Stimulated activated CD8-positive, alpha-beta memory T cell treated with anti-CD3 and anti-CD28 coated beads, Interleukin-7, amount 100 ng/mL, for 1 hour (primary cell): ENCODE results near the gene CASP3.
"Not testable (repeated sequence)": the region's sequence is repeated elsewhere in the genome, so short reads cannot be mapped to it uniquely, and the experiment has no call there.

Source experiments
- DNase-seq, 2 donors: peaks; one replicate each; pipeline ENCODE4 v3.0.0-alpha.2; 2020; ENCODE audit warnings: low read depth in 2 of 2

Gene CASP3

DNA sequence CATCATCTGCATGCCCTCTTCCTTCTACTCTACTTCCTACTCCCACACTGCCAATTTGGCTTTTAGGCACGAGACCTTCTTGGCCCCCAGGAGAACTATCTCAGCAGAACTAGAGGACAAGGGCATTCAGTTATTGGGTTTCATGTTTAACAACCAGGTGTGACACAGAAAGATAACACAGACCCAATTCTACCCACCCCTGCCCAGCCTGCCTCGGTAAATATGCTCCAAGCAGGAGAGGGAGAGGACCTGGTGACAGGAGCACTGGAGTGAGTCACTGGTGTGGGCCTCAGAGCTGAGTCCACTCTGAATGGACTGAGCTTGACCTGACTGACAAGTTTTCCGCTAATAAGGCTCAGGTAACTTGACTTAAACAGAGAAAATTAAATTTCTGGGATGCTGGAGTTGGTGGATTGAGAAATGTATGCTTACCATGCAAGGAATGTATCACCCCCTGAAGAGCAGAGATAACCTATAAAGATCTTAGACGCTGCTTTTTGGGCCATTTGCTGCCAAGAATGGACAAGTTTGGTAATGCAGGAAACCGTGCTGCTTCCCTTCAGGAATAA lies 52.5 kb downstream of the CASP3 start:
- DNase-seq = no peak

DNA sequence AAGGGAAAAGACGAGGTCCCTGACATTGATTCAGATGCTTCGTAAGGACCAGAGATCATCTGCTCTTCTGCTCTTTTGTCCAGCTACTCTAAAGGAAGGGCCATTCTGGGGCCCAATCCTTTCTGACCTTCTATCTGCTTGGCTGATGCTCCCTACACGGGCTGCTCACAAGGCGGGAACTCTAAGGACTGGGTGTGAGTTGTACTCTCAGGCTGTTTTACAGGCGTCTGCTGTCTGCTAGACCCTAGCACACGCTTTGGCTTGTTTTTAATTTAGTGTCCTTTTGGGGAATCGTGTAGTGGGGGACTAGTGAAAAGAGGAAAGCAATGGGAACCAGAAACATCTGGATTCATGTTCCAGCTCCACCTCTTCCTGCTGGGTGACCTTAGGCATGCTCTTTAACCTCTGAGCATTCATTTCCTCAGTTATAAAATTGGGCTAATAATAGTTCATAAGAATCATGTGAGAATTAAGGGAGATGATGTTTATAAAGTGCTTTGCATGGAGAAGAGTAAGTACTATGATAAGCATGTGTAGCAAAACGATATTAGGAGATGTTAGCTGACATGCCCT lies 53.1 kb downstream of the CASP3 start:
- no peak for DNase-seq

DNA sequence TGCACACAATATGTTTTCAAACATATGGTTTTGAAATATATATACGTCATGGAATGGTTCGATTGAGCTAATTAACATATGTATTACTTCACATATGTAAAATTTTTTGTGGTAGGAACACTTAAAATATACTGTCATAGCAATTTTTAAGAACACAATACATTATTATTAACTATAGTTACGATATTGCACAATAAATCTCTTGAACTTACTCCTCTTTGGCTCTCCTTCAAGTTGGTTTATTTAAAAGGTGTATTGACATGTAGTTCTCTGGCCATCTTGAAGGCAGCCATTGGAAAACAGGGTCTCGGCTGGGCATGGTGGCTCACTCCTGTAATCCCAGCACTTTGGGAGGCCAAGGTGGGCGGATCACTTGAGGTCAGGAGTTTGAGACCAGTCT lies 53.8 kb downstream of the CASP3 start:
- DNase-seq = no peak

DNA sequence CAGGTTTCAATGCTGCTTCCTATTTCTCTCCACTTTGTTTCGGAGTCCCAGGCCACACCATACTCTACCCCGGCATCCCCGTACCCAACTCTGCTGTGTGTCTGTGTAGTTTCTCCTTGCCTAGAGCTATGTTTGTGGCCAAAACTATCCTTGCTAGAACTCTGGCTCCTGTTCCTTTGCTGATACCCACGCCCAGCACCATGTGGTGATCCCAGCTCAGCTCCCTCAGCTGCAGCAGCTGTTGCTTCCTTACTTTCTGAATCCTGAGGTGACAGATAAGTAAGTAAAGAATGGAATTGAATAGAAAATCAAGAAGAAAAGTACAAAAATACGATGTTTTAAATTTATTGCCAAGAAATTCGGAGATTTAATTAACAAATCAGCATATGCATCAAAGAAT lies 55.8 kb downstream of the CASP3 start:
- DNase-seq = no peak

DNA sequence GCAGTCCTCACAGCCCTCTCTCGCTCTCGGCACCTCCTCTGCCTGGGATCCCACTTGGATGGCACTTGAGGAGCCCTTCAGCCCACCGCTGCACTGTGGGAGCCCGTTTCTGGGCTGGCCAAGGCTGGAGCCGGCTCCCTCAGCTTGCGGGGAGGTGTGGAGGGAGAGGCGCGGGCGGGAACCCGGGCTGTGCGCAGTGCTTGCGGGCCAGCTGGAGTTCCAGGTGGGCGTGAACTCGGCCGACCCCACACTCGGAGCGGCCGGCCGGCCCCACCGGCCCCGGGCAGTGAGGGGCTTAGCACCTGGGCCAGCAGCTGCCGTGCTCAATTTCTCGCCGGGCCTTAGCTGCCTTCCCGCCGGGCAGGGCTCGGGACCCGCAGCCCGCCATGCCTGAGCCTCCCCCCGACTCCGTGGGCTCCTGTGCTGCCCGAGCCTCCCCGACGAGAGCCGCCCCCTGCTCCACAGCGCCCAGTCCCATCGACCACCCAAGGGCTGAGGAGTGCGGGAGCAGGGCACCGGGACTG lies 57.4 kb downstream of the CASP3 start:
- DNase-seq = not testable (repeated sequence)

DNA sequence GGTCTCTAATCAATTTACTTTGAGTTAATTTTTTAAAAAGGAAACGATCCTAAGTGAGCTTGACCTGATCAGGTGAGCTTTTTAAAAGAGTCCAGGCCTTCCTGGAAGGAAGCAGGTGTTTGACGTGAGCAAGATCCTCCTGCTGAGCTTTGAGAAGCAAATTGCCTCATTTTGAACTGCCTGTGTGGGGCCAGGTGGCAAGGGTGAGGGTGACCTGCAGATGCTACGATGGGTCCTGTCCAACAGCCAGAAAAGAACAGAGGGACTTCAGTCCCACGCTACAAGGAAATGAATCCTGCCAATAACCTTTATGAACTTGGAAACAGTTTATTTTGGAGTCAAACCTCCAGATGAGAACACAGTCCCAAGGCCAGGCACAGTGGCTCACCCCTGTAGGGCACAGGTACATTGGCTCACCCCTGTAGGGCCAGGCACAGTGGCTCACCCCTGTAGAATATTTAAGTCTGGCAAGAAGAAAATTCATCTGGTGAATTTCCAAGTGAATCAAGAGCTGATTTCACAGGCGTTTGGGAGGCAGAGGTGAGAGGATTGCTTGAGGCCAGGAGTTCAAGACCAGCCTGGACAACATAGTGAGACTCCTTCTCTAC lies 58.1 kb downstream of the CASP3 start:
- no peak for DNase-seq

DNA sequence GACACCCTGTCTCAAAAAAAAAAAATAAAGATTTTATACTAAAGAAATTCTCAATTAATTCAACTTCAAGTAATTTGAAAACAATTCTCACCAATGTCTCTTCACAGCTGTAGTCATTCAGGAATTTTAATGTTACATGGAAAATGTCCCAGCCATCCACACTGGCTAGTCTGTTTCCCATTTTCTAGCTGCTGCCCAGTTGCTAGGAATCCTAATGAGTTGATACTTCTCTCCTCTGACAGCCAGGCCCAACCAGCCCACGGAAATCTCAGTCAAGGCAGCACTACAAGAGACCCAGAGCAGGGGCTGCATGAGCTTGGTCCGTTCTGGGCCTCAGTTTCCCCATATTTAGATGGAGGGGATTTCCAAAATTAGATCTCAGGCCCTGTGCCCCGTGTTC lies 59.1 kb downstream of the CASP3 start:
- DNase-seq = no peak

DNA sequence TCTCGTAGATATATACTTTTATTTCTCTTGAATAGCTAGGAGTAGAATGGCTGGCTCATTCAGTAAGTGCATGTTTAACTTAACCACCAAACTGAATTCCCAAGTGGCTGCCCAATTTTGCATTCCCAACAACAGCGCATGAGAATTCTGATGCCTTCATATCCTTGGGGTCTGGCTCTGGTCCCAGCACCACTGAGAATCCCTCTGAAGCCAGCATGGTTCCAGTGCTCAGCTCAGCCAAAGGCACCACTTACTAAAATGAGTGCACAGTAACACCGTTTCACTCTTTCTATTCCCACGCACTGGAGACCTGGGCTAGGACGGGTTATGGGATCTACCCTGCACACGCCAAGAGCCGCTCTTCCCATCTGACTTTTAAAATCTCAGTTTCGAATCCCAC lies 60.4 kb downstream of the CASP3 start:
- DNase-seq = no peak

DNA sequence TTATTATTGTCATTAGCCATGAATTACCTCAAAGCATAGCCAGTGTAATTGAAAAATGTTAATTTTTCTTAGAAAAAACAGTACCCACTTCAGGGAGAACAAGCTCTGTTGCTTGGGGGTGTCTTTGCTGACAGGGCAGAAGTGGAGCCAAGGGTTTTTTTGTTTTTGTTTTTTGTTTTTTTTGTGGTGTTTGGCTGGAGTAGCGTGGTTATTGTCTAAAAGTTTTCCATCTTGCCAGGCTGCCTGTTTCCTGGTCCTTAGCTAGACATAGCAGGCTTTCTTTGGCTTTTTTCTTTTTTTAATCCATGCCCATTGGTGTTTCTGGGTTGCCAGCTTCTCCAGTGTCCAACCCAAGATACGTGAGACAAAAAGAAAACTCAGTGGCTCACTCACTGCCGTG lies 61.5 kb downstream of the CASP3 start:
- DNase-seq = no peak

DNA sequence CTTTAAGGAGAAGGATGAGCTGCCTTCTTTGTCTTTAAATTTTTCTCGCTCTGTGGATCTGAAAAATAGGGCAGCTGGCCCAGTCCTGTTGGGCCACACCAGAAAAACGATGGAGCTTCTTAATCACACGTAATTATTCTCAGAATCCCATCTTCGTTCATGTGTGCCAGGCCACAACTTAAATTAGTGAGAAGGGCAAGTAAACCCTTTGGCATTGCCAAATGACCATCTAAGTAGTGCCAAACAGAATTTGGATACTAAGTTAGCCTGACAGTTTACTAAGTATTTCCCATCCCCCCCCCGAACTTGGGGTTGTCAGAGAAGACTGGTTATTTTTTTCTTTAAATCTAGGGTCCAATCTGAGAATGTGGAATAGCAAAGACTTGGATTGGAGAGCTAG lies 62.0 kb downstream of the CASP3 start:
- no peak for DNase-seq

DNA sequence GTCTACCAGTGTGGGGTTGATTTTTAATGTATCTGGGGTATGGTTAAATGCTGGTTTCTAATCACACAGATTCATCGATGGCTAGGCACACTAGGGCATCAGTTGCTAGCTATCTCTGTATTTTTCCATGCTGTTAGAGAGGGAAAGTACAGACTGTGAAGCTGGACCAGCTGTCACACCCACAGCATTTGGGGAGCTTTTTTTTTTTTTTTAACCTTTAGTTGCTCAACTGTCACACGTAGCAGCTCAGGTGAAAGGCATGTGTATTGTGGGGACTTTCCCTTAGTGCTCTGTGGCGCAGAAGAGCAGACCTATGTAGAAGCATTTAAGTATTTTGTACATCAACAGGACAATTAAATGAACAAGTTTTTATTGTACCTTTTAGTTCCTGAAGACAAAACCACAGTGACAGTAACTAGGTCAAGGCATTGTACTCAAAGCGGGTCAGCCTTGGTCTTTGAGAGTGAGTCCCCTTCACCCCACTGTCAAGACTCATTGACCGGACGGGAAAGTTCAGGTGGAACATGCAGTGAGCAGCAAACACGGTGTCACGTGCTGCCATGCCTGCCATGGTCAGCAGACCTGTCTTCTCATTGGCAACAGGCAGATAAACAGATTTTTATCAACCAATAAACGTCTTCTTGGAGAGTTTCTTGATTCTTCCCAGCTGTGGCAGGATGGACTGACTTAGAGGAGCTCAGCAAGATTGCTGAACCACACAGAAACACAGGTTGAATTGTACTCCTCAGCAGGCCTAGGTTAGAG lies 65.3 kb downstream of the CASP3 start:
- DNase-seq = no peak
